CD4-positive, alpha-beta T cell (primary cell): ENCODE measurements around the gene BRF1. TPM values are rescaled to one million over a fixed set of nuclear protein-coding genes. Genes with fewer than 3 reads are reported as not detected.

Source experiments
- ATAC-seq: fragments of 200-7000 bp; cut with Tn5 transposase; one replicate; pipeline ENCODE4 v1.10.0; 2022; ENCODE audit warnings: mild to moderate bottlenecking; ENCODE audit not compliant: poor library complexity
- CTCF ChIA-PET: fragments of 350-600 bp; sonication (Branson Sonifier 250); formaldehyde crosslinking; loops from one replicate; lab custom pipeline; 2021; ENCODE audit warnings: antibody characterized with exemption, inconsistent platforms; lab: Charles Lee
- POLR2A ChIA-PET: fragments of 350-600 bp; sonication (Branson Sonifier 250); formaldehyde crosslinking; loops from one replicate; lab custom pipeline; 2021; ENCODE audit warnings: antibody characterized with exemption, inconsistent platforms; lab: Charles Lee
- DNase-seq, 14 experiments: peaks; one replicate each; pipeline ENCODE4 v3.0.0-alpha.2; 2013 to 2020; ENCODE audit warnings: mixed read lengths in 2 of 14
- H3K27ac ChIP-seq, 2 donors: one replicate each; pipeline versions ENCODE4 v1.5.1 to v1.7.0; 2013; ENCODE audit warnings: low read length in 2 of 2, low read depth in 1 of 2, mild to moderate bottlenecking in 1 of 2
- H3K27me3 ChIP-seq, 2 experiments: 1 replicate in 1 of 2; 2 replicates in 1 of 2; pipeline versions ENCODE4 v1.6.1 to v1.7.0; 2013; ENCODE audit warnings: low read length in 2 of 2, control low read depth in 1 of 2, mild to moderate bottlenecking in 1 of 2, moderate library complexity in 1 of 2; ENCODE audit not compliant: insufficient read depth in 2 of 2, control insufficient read depth in 1 of 2
- H3K36me3 ChIP-seq: one replicate; pipeline ENCODE4 v1.6.1; 2013; ENCODE audit warnings: low read length, control low read depth; ENCODE audit not compliant: insufficient read depth
- H3K4me1 ChIP-seq: one replicate; pipeline ENCODE4 v1.6.1; 2013; ENCODE audit warnings: low read length, control low read depth; ENCODE audit not compliant: insufficient read depth
- H3K4me3 ChIP-seq: one replicate; pipeline ENCODE4 v1.5.1; 2013; ENCODE audit warnings: mild to moderate bottlenecking, low read length, moderate library complexity
- H3K9me3 ChIP-seq, 2 experiments: 1 replicate in 1 of 2; 2 replicates in 1 of 2; pipeline versions ENCODE4 v1.6.1 to v1.7.0; 2013; ENCODE audit warnings: low read length in 2 of 2, mild to moderate bottlenecking in 2 of 2, control low read depth in 1 of 2, moderate library complexity in 1 of 2; ENCODE audit not compliant: control insufficient read depth in 1 of 2, insufficient read depth in 1 of 2
- H3K27ac Mint-ChIP-seq: one replicate; pipeline ENCODE4 v1.8.0; 2020; ENCODE audit warnings: mixed read lengths
- H3K27me3 Mint-ChIP-seq: one replicate; pipeline ENCODE4 v1.8.0; 2021; ENCODE audit warnings: mixed read lengths
- H3K36me3 Mint-ChIP-seq: one replicate; pipeline ENCODE4 v1.8.0; 2021; ENCODE audit warnings: low read depth, mixed read lengths
- H3K4me1 Mint-ChIP-seq: one replicate; pipeline ENCODE4 v1.8.0; 2021; ENCODE audit warnings: low read depth, mixed read lengths
- H3K4me3 Mint-ChIP-seq: one replicate; pipeline ENCODE4 v1.8.0; 2020; ENCODE audit warnings: mild to moderate bottlenecking, mixed read lengths
- H3K9me3 Mint-ChIP-seq: one replicate; pipeline ENCODE4 v1.8.0; 2020; ENCODE audit warnings: mixed read lengths
- CTCF ChIP-seq: fragments of 200-600 bp; IDR thresholded peaks from one replicate; pipeline ENCODE4 v1.8.0; 2022; ENCODE audit warnings: antibody characterized with exemption, mild to moderate bottlenecking
- intact Hi-C, 2 experiments: fragments of 100-400 bp; cut with DNase I in 1 of 2; cut with micrococcal nuclease in 1 of 2; formaldehyde crosslinking; loops; one replicate each; pipeline versions ENCODE4 v1.15.1 to v1.9.0; 2023 to 2025; cut with DNase I, micrococcal nuclease
- total RNA-seq, 174 experiments: library from RNA in 2 of 174; stranded (reverse) in 2 of 174; gene quantifications; one replicate each; pipeline ENCODE4 v1.2.3 and lab custom pipeline; 2021 to 2026

BRF1 gene
- total RNA-seq, 2 experiments from 2014 or later, result 77.4 to 77.7 TPM

GRCh38 chr14:105250008-105250366 lies 50.8 kb downstream of the BRF1 start:
- peak overlapping the region; percentile 81 for H3K27ac Mint-ChIP-seq

DNA sequence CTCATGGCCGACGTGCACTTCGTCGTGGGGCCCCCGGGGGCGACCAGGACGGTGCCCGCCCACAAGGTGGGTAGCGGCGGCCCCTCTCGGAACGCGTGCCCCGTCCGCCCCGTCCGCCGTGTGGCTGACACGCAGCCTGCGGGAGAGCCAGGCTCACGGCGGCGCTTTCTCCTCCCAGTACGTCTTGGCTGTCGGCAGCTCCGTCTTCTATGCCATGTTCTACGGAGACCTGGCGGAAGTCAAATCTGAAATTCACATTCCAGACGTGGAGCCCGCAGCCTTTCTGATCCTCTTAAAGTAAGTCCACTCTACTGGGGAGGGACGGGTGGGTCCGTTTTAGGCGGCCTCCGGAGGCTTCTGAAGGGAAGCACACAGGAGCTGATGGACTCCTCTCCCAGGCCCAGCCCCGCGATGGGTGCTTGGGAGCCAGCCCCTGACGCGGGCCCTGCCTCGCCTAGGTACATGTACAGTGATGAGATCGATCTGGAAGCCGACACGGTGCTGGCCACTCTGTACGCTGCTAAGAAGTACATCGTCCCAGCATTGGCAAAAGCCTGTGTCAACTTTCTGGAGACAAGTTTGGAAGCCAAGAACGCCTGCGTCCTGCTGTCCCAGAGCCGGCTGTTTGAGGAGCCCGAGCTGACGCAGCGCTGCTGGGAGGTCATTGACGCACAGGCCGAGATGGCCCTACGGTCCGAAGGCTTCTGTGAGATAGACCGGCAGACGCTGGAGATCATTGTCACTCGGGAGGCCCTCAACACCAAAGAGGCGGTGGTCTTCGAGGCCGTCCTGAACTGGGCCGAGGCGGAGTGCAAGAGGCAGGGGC lies 51.4 kb downstream of the BRF1 start:
- intact Hi-C loops, result no loop called here
- Mint-ChIP-seq H3K4me3 (peak overlapping the region; percentile 83), H3K36me3 (peaks cover 47% of the 10 kb centered on the region), H3K27me3 (no peaks in the 10 kb centered on the region), H3K9me3 (no peaks in the 10 kb centered on the region), H3K27ac (peak overlapping the region; percentile 81), H3K4me1 (peaks cover 27% of the 10 kb centered on the region)
- peak in 1 of 14 experiments; percentile 32 for DNase-seq
- peaks cover 32% of the 10 kb centered on the region for H3K36me3 ChIP-seq
- TF ChIP-seq CTCF, result no peak
- ChIA-PET CTCF (interaction anchor here (0.6 to 1.7 kb wide), 3 partner anchors 52 to 440 kb away, joined by 3 to 6 read pairs (median 3); partner anchors contain the start of gene BRF1), POLR2A (interaction anchor here (2.1 to 3.3 kb wide), 2 partner anchors 52 to 65 kb away, joined by 18 to 32 read pairs; partner anchors contain the start of genes BRF1 and PACS2)
- ATAC-seq, result no peak
- no peak overlapping the region for H3K27ac ChIP-seq
- no peaks in the 10 kb centered on the region for H3K27me3 ChIP-seq
- peaks cover 27% of the 10 kb centered on the region for H3K4me1 ChIP-seq
- H3K4me3 ChIP-seq, result peak overlapping the region; percentile 26
- H3K9me3 ChIP-seq, result no peaks in the 10 kb centered on the region

More at GRCh38 chr14:105250008-105250366, 50.8 kb downstream of the BRF1 start:
- CTCF ChIA-PET, result no interaction called here
- Mint-ChIP-seq H3K9me3 (no peaks in the 10 kb centered on the region), H3K4me1 (peaks cover 27% of the 10 kb centered on the region), H3K36me3 (peaks cover 47% of the 10 kb centered on the region), H3K4me3 (peak overlapping the region; percentile 83), H3K27me3 (no peaks in the 10 kb centered on the region)
- H3K36me3 ChIP-seq, result peaks cover 29% of the 10 kb centered on the region
- no peak for DNase-seq
- no peak for TF ChIP-seq CTCF
- intact Hi-C loops, result no loop called here
- no peaks in the 10 kb centered on the region for H3K27me3 ChIP-seq
- no peaks in the 10 kb centered on the region for H3K9me3 ChIP-seq
- H3K27ac ChIP-seq, result no peak overlapping the region
- no peak for ATAC-seq
- POLR2A ChIA-PET, result interaction anchor here (0.9 to 3.3 kb wide), 2 partner anchors 51 to 64 kb away, joined by 3 to 32 read pairs; partner anchors contain the start of genes BRF1 and PACS2
- H3K4me1 ChIP-seq, result peaks cover 27% of the 10 kb centered on the region
- H3K4me3 ChIP-seq, result no peak overlapping the region

GRCh38 chr14:105248368-105249181 lies 52.2 kb downstream of the BRF1 start, which contains the start of gene BTBD6:
Gene BTBD6, plus strand, starts transcription at chr14:105248533. Its CDS starts 179 bp downstream, at chr14:105248712.
- Mint-ChIP-seq H3K27ac (peak within 1 kb of the TSS; percentile 82), H3K4me3 (peak within 1 kb of the TSS; percentile 87), H3K9me3 (no peaks in the 10 kb centered on the region), H3K27me3 (no peaks in the 10 kb centered on the region), H3K36me3 (peaks cover 43% of the 10 kb centered on the region), H3K4me1 (peaks cover 27% of the 10 kb centered on the region)
- peak within 1 kb of the TSS; percentile 66 for H3K4me3 ChIP-seq
- ChIA-PET POLR2A (interaction anchor here (0.6 to 3.3 kb wide), 6 partner anchors 44 to 68 kb away, joined by 3 to 32 read pairs (median 4); partner anchors contain the start of genes BRF1, NUDT14 and PACS2), CTCF (interaction anchor here (0.5 to 1.7 kb wide), 6 partner anchors 52 to 440 kb away, joined by 3 to 6 read pairs (median 3); partner anchors contain the start of genes BRF1 and PACS2)
- ATAC-seq (peak; percentile 88), DNase-seq (peak; percentile 76 to 96 (median 86))
- intact Hi-C loops, result no loop called here
- H3K36me3 ChIP-seq, result peaks cover 34% of the 10 kb centered on the region
- no peaks in the 10 kb centered on the region for H3K9me3 ChIP-seq
- peaks cover 27% of the 10 kb centered on the region for H3K4me1 ChIP-seq
- TF ChIP-seq CTCF, result no peak
- peak within 1 kb of the TSS; percentile 33 to 53 for H3K27ac ChIP-seq
- H3K27me3 ChIP-seq, result no peaks in the 10 kb centered on the region
